LNCaP clone FGC (cell line): ENCODE measurements around the gene PBXIP1.
A peak's percentile ranks its signal among the peaks of the same experiment; 100 is the strongest.

ENCODE experiments used
- DNase-seq: peaks from one replicate; pipeline ENCODE4 v3.0.0-alpha.2; 2011; ENCODE audit warnings: low read depth
- H3K4me3 ChIP-seq: 2 replicates; pipeline ENCODE4 v1.5.1; 2011; ENCODE audit warnings: mild to moderate bottlenecking, low read depth, low read length, control low read depth
- CTCF ChIP-seq: IDR thresholded peaks from 2 replicates; pipeline ENCODE4 v1.5.1; 2012; ENCODE audit warnings: mild to moderate bottlenecking; ENCODE audit not compliant: control insufficient read depth, insufficient read depth; ENCODE audit errors: extremely low read depth

PBXIP1 gene

GRCh38 chr1:154958036-154958435 is 2.1 kb upstream of the PBXIP1 start:
- H3K4me3 ChIP-seq, result no peak overlapping the region
- no peak for TF ChIP-seq CTCF
- no peak for DNase-seq

GRCh38 chr1:154957091-154957657 is 1.3 kb upstream of the PBXIP1 start:
- TF ChIP-seq CTCF, result no peak
- H3K4me3 ChIP-seq, result no peak overlapping the region
- DNase-seq, result no peak

GRCh38 chr1:154956544-154956941 is 644 bp upstream of the PBXIP1 start:
- no peak for DNase-seq
- no peak for TF ChIP-seq CTCF

GRCh38 chr1:154955039-154955717 is 721 bp downstream of the PBXIP1 start:
- DNase-seq, result no peak
- no peak for TF ChIP-seq CTCF
- peak overlapping the region; percentile 63 for H3K4me3 ChIP-seq

More at GRCh38 chr1:154956544-154956941, 644 bp upstream of the PBXIP1 start:
- H3K4me3 ChIP-seq, result peak overlapping the region; percentile 63

- H3K4me3 ChIP-seq, result no peak overlapping the region
- TF ChIP-seq CTCF, result no peak
- DNase-seq, result no peak
Observed at GRCh38 chr1:154954541-154954940, 1.4 kb downstream of the PBXIP1 start.

GRCh38 chr1:154953611-154954038 is 2.3 kb downstream of the PBXIP1 start:
- TF ChIP-seq CTCF, result no peak
- DNase-seq, result no peak
- H3K4me3 ChIP-seq, result no peak overlapping the region

GRCh38 chr1:154952664-154953063 is 3.2 kb downstream of the PBXIP1 start:
- no peak overlapping the region for H3K4me3 ChIP-seq
- TF ChIP-seq CTCF, result no peak
- DNase-seq, result no peak
